MM.1S (cell line): ENCODE results near the gene CST4.

ENCODE experiments used
- DNase-seq: peaks from one replicate; pipeline ENCODE4 v3.0.0-alpha.2; 2015
- H2AFZ ChIP-seq: fragments of 300-600 bp; sonication (generic); 2 replicates; pipeline ENCODE4 v1.6.0; 2016; ENCODE audit warnings: antibody characterized with exemption, low read length
- H3F3A ChIP-seq: fragments of 300-600 bp; sonication (generic); 2 replicates; pipeline ENCODE4 v1.6.1; 2016; ENCODE audit warnings: mild to moderate bottlenecking, antibody characterized with exemption, low read length, moderate library complexity, mixed read lengths; ENCODE audit not compliant: insufficient read depth
- H3K27ac ChIP-seq: fragments of 300-600 bp; sonication (generic); 2 replicates; pipeline ENCODE4 v1.5.1; 2016; ENCODE audit warnings: mild to moderate bottlenecking, low read length
- H3K27me3 ChIP-seq: fragments of 300-600 bp; sonication (generic); replicated peaks from 2 replicates; pipeline ENCODE4 v1.6.0; 2016; ENCODE audit warnings: low read length; ENCODE audit not compliant: insufficient read depth
- H3K36me3 ChIP-seq: fragments of 300-600 bp; sonication (generic); replicated peaks from 2 replicates; pipeline ENCODE4 v1.6.1; 2016; ENCODE audit warnings: mild to moderate bottlenecking, low read length, mixed read lengths; ENCODE audit not compliant: insufficient read depth
- H3K4me1 ChIP-seq: fragments of 300-600 bp; sonication (generic); 2 replicates; pipeline ENCODE4 v1.6.1; 2016; ENCODE audit warnings: low read length, mixed read lengths
- H3K4me2 ChIP-seq: fragments of 300-600 bp; sonication (generic); 2 replicates; pipeline ENCODE4 v1.6.0; 2016; ENCODE audit warnings: low read depth, low read length
- H3K4me3 ChIP-seq: fragments of 300-600 bp; sonication (generic); 2 replicates; pipeline ENCODE4 v1.5.1; 2016; ENCODE audit warnings: low read length, mixed read lengths
- H3K79me2 ChIP-seq: fragments of 300-600 bp; sonication (generic); 2 replicates; pipeline ENCODE4 v1.6.1; 2016; ENCODE audit warnings: mixed run types, low read length, mixed read lengths
- H3K9ac ChIP-seq: fragments of 300-600 bp; sonication (generic); 2 replicates; pipeline ENCODE4 v1.6.1; 2016; ENCODE audit warnings: low read length, mixed read lengths
- H3K9me2 ChIP-seq: fragments of 300-600 bp; sonication (generic); replicated peaks from 2 replicates; pipeline ENCODE4 v1.6.1; 2016; ENCODE audit warnings: mild to moderate bottlenecking, low read length, mixed read lengths; ENCODE audit not compliant: insufficient read depth
- H3K9me3 ChIP-seq: fragments of 300-600 bp; sonication (generic); replicated peaks from 2 replicates; pipeline ENCODE4 v1.6.1; 2016; ENCODE audit warnings: mild to moderate bottlenecking, low read length, mixed read lengths; ENCODE audit not compliant: insufficient read depth
- H4K20me1 ChIP-seq: fragments of 300-600 bp; sonication (generic); 2 replicates; pipeline ENCODE4 v1.6.1; 2016; ENCODE audit warnings: mild to moderate bottlenecking, low read length, moderate library complexity, mixed read lengths; ENCODE audit not compliant: insufficient read depth
- EZH2 ChIP-seq: fragments of 300-600 bp; sonication (generic); optimal IDR thresholded peaks from 2 replicates; pipeline ENCODE3; 2017; ENCODE audit warnings: low read depth, mild to moderate bottlenecking, antibody characterized with exemption, low read length, mixed read lengths
- EZH2phosphoT487 ChIP-seq: fragments of 300-600 bp; sonication (generic); IDR thresholded peaks from 2 replicates; pipeline ENCODE4 v1.6.1; 2018; ENCODE audit warnings: antibody characterized with exemption, low read length
- TF ChIP-seq, protein P1 (sequence below): fragments of 300-600 bp; sonication (generic); IDR thresholded peaks from 2 replicates; pipeline ENCODE4 v1.5.1; 2016; ENCODE audit warnings: antibody characterized with exemption, low read length, mixed read lengths

CST4 gene

DNA sequence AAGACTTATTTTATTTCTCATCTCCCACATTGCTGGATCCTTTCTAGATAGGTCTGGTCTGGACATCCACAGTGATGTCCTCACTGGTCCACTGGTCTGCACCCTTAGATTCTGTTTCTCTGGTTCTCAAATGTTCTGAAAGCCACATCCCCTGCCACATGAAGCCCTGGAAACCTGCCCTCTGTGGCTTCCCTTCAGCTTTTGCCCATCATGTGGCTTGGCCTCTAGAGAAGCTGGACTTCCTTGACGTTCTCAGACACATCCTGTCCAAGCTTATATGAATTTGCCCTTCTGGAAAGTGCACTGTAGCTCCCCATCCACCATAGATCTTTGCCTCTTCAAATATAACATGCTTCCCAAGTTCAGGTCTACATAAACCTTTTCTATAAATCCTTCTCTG lies 18.5 kb downstream of the CST4 start:
- H2AFZ ChIP-seq: no peak overlapping the region
- no peaks in the 10 kb centered on the region for H4K20me1 ChIP-seq
- no peak for DNase-seq
- no peak overlapping the region for H3K27ac ChIP-seq
- no peaks in the 10 kb centered on the region for H3K4me1 ChIP-seq
- H3K27me3 ChIP-seq: no peaks in the 10 kb centered on the region
- H3F3A ChIP-seq: no peaks in the 10 kb centered on the region
- no peak overlapping the region for H3K4me3 ChIP-seq
- no peak overlapping the region for H3K4me2 ChIP-seq
- H3K36me3 ChIP-seq: no peaks in the 10 kb centered on the region
- no peaks in the 10 kb centered on the region for H3K79me2 ChIP-seq
- no peaks in the 10 kb centered on the region for H3K9me3 ChIP-seq
- TF ChIP-seq, protein P1, sequence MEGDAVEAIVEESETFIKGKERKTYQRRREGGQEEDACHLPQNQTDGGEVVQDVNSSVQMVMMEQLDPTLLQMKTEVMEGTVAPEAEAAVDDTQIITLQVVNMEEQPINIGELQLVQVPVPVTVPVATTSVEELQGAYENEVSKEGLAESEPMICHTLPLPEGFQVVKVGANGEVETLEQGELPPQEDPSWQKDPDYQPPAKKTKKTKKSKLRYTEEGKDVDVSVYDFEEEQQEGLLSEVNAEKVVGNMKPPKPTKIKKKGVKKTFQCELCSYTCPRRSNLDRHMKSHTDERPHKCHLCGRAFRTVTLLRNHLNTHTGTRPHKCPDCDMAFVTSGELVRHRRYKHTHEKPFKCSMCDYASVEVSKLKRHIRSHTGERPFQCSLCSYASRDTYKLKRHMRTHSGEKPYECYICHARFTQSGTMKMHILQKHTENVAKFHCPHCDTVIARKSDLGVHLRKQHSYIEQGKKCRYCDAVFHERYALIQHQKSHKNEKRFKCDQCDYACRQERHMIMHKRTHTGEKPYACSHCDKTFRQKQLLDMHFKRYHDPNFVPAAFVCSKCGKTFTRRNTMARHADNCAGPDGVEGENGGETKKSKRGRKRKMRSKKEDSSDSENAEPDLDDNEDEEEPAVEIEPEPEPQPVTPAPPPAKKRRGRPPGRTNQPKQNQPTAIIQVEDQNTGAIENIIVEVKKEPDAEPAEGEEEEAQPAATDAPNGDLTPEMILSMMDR: no peak
- TF ChIP-seq EZH2 (no peak), EZH2phosphoT487 (no peak)
- no peak overlapping the region for H3K9ac ChIP-seq
- H3K9me2 ChIP-seq: no peaks in the 10 kb centered on the region

DNA sequence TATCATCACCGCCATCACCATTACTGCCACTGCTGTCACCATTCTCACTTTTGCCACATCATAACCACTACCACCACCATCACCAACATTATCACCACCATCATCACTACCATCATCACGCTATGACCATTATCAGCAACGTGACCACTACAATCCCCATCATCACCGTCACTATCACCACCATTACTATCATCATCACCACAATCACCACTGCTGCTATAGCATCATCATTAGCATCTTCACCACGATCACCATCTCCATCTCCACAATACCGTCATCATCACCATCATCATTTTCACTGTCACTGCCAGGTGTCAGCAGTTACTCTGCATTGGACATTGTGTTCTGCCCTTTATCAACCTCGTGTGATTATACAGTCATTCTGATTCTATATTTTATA lies 19.0 kb downstream of the CST4 start:
- H4K20me1 ChIP-seq: no peaks in the 10 kb centered on the region
- no peak overlapping the region for H3K4me3 ChIP-seq
- no peak for DNase-seq
- no peak overlapping the region for H3K9ac ChIP-seq
- H3K27ac ChIP-seq: no peak overlapping the region
- H3K4me1 ChIP-seq: no peaks in the 10 kb centered on the region
- H3K9me2 ChIP-seq: no peaks in the 10 kb centered on the region
- H3K79me2 ChIP-seq: no peaks in the 10 kb centered on the region
- no peaks in the 10 kb centered on the region for H3F3A ChIP-seq
- no peaks in the 10 kb centered on the region for H3K27me3 ChIP-seq
- no peaks in the 10 kb centered on the region for H3K9me3 ChIP-seq
- no peak overlapping the region for H3K4me2 ChIP-seq
- no peak overlapping the region for H2AFZ ChIP-seq
- no peak for TF ChIP-seq EZH2
- TF ChIP-seq, protein P1: no peak
- no peak for TF ChIP-seq EZH2phosphoT487
- no peaks in the 10 kb centered on the region for H3K36me3 ChIP-seq

DNA sequence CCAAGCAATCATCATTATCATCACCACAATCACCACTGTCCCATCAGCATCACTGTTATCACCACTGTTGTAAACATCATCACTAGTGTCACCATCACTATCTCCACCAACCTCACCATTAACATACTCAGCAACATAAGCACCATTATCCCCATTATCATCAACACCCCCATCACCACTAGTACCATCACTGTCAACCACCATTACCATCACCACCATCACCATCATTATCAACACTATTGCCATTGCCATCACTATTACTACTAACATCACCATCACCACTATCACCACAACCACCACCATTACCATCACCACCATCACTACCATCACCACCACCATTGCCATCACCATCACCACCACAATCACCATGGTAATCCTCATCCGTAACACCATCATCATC lies 19.5 kb downstream of the CST4 start:
- Histone ChIP-seq H3K9me3 (no peaks in the 10 kb centered on the region), H3K79me2 (no peaks in the 10 kb centered on the region), H3K36me3 (no peaks in the 10 kb centered on the region), H3K9ac (no peak overlapping the region), H3K4me3 (no peak overlapping the region), H3K4me1 (no peaks in the 10 kb centered on the region), H4K20me1 (no peaks in the 10 kb centered on the region), H3K27me3 (no peaks in the 10 kb centered on the region), H3K4me2 (no peak overlapping the region), H3K27ac (no peak overlapping the region), H3K9me2 (no peaks in the 10 kb centered on the region), H3F3A (no peaks in the 10 kb centered on the region), H2AFZ (no peak overlapping the region)
- TF ChIP-seq, protein P1: no peak
- TF ChIP-seq EZH2 (no peak), EZH2phosphoT487 (no peak)
- DNase-seq: no peak
